NCI-H2107 treated with DMSO at 0.1 percent for 48 hours (cell line): ENCODE measurements around the gene IFNG-AS1.

Source experiments
- DNase-seq: peaks from one replicate; lab custom pipeline; 2025; ENCODE audit not compliant: unreplicated experiment; lab: John Stamatoyannopoulos, UW

IFNG-AS1 gene

GRCh38 chr12:67989184-67989920, at the start of gene IFNG-AS1:
Gene IFNG-AS1, plus strand, starts transcription at chr12:67989447.
- no peak for DNase-seq

DNA sequence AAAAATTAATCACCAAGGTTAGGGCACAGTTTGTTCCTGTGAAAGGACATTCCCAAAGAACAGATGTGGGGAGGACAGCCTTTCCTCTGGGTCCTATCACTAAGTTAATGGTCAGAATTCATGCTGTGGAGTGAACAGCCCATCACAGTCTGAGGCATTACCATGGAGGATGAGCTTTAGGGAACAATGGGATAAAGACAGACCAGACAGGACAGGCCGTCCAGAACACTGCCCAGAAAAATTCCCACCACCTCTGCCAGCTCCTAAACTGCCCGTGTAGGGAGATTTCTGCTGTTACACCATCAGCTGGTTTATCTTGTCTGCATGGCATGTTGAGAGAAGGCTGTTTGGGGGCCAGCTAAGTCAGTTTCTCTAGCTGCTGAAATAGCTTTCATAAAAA, 49.6 kb upstream of the IFNG-AS1 start:
- DNase-seq = no peak

- DNase-seq = no peak
These were observed 48.4 kb upstream of the IFNG-AS1 start for GRCh38 chr12:67940780-67941243.

GRCh38 chr12:67942724-67943123, 46.5 kb upstream of the IFNG-AS1 start:
- no peak for DNase-seq

DNA sequence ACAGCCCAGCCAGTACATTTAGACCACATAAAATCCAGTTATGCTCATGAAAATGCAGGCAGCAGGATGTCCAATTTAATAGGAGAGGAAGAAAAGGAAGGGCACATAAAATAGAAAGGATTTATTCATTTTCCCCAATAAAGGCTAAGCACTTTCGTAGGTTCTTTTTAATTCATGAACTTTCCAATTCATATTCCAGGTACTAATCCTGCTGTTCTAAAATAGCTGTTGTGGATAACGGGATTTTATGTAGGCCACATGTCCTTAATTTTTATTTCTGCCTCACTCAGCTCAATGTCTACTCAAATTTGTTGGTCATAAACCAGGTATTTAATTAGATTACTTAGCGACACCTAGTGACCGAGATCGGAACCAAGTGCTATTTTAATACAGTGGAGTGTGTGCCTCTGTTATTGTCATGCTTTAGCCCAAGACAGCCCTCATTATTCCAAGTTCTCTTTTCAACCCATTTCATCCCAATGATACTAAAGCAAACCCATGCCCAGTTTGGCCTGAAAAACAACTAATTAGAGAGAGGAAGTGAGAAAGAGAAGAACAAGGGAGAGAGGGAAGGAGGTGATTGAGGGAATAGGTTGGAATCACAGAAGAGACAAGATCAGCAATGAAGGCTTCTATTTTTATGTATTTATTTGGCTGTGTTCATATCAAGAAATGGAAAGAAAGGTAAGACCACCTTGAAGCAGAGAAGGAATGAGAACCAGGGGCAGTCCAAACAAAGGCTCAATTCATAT, 45.9 kb upstream of the IFNG-AS1 start:
- DNase-seq = peak; percentile 93

GRCh38 chr12:67944093-67944492, 45.2 kb upstream of the IFNG-AS1 start:
- DNase-seq = no peak

GRCh38 chr12:67952787-67953186, 36.5 kb upstream of the IFNG-AS1 start:
- DNase-seq = no peak

DNA sequence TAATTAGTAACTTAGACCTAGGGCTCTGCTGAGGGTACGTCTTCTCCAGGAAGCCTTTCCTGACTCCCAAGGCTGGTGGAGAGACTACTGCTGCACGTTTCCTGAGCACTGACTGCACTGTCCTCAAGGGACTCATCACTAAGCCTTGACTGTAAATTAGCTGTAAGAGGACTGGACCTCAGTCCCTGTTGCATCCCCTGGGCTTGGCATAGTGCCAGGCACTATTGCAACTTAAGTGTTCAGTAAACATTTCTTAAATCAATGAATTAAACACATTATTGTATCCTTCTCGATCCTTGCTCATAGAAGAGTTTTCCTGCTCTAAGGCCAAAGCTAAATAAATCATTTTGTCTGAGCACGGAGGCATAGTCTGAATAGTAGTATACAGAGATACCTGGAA, 31.9 kb upstream of the IFNG-AS1 start:
- DNase-seq = no peak

GRCh38 chr12:67958187-67958586, 31.1 kb upstream of the IFNG-AS1 start:
- DNase-seq = no peak

- DNase-seq = no peak
These were observed 24.8 kb upstream of the IFNG-AS1 start for GRCh38 chr12:67964456-67964855.

DNA sequence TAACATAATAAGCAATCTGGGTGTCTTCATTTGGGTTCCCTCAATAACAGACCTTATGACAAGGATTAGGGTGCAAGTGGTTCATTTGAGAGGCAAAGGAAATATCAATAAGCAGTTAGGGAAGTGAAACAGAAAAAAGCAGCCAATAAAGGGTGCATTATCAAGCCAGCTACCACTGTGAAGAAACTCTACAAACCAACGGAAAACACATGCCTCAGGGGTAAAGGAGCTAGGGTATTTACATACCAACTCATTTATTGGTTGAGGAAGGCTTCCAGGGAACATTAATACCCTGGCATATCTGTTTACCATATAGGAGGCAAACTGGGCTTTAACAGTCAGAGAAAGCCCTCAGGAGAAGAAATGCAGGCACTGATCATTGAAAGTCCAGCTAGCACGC, 22.7 kb upstream of the IFNG-AS1 start:
- DNase-seq = no peak

DNA sequence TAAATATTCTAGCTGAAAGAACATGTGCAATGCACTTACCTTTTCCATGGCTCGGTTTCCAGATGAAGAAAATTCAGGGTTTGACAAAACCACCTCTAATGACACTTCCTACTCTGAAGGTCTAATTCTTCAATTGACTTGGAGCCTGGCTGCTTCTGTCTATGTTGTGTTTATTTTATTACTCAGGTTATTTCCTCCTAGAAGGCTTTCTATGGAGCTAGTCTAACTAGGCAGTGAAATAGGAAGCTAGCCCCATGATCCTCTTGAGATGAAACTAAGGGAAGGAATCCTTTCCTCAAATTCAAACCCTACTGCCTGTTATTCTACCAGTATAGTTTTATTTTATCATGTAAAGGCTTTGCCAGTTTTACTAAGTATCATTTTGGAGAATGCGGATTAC, 20.9 kb upstream of the IFNG-AS1 start:
- DNase-seq = no peak

- DNase-seq = no peak
These were observed 20.5 kb upstream of the IFNG-AS1 start for GRCh38 chr12:67968725-67969124.

GRCh38 chr12:67969134-67969802, 20.0 kb upstream of the IFNG-AS1 start:
- DNase-seq = no peak

DNA sequence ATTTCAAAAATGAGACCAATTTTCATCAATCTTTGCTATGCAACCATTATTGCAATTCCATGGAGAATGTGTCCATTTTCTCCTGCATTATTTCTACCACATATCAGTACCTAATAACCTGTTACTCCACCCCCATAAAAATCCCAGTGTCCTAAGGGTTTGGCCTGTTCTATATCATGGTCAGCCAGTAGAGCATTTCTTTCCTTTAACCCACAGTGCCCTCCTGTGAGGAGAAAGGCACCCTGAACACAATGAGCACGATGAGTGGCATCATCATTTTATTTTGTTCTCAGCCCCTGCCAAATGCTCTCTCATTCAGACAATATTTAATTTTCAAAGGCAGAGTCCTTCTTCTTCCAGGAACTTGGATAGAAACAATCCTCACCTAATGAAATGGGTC, 11.6 kb upstream of the IFNG-AS1 start:
- no peak for DNase-seq

DNA sequence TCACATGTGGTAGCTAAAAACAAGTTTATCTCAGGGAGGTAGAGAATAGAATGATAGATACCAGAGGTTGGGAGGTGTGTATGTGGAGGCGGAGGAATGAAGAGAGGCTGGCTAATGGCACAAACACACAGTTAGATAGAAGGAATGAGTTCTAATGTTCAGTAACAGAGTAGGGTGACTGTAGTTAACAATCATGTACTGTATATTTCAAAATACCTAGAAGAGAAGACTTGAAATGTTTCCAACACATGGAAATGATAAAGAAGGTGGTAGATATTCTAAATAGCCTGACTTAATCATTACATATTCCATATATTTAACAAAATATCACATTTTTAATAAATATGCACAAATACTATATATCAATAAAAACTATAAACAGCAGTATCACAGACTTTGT, 8.9 kb upstream of the IFNG-AS1 start:
- no peak for DNase-seq

- peak; percentile 80 for DNase-seq
These were observed 7.7 kb upstream of the IFNG-AS1 start for GRCh38 chr12:67981287-67982162.

GRCh38 chr12:67982164-67982563, 7.1 kb upstream of the IFNG-AS1 start:
- peak; percentile 80 for DNase-seq

DNA sequence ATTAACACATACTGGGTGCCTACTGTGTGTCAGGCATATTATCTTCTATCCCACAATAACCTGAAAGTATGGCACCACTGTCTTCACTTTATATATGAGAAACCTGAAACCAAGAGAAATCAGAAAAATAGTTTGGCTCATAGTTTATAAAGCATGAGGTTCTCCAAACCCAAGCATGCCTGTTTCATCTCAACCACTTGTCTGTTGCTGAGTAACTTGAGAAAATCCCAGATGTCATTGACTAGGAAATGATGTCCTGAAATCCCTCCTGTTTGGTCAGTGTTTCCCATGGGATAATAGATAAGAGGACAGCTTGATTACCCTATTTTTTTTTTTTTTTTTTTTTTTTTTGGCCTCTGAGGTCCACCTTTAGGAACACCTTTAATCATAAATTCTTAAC, 2.6 kb upstream of the IFNG-AS1 start:
- no peak for DNase-seq

DNA sequence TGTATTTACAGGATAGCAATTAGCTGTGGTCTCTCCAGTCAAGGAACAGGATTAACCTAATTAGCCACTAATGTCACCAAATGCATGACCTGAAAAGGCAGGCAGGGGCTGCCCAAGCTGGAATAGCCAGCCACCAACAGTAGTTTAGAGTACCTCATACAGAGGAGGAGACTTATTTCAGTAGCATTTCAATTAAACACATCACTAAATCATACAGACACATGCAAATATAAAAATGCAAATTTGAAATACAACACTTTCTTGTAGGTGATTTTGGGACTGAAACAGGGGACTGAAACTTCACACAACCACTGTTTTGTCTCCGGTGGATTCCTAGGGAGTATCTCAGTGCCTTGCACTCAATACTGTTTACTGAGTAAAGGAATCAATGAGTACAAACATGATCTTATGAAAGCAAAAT, 636 bp upstream of the IFNG-AS1 start:
- no peak for DNase-seq

- no peak for DNase-seq
These were observed 1.9 kb downstream of the IFNG-AS1 start for GRCh38 chr12:67991158-67991557.
